GM19452 (cell line): ENCODE results near the gene ZNF778.

Experiments used
- ATAC-seq: cut with Tn5 transposase; IDR thresholded peaks from one replicate; pipeline ENCODE4 v1.9.1; 2021; ENCODE audit not compliant: unreplicated experiment

Gene ZNF778

DNA sequence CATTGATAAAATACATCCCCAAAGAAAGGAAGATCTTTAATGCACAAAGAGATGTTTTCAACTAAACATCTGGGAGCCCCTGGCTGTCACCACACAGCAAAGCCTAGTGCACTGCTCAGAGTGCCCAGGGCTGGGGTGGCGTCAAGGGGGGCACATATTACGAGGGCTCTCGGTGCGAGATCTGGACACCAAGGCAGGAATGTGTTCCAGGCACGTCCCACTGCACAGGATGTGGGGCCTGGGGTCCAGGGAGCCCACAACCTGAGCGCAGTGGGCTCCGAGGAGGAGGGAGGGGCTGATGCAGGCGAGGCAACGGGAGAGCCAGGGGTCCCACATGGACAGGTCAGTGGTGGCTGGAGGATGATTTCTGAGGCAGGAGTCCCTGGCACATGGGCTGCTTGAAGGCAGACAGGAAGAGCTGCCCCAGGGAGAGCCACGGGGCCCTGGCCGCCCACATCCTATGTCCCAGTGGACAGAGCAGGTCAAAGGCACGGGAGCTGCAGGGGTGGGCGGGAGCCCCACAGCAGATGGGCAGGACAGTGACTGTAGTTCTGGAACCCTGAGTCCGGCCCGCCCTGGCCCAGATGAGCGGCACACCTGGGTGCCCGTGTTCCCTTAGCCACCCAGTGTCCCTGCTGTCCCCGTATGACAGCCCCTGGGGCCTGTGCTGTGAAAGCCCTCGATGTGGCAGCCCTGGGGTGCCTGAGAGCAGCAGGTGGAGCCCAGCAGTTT is 56.4 kb downstream of the ZNF778 start:
- ATAC-seq: no peak

- no peak for ATAC-seq
Observed at GRCh38 chr16:89274561-89275283, 57.2 kb downstream of the ZNF778 start.

DNA sequence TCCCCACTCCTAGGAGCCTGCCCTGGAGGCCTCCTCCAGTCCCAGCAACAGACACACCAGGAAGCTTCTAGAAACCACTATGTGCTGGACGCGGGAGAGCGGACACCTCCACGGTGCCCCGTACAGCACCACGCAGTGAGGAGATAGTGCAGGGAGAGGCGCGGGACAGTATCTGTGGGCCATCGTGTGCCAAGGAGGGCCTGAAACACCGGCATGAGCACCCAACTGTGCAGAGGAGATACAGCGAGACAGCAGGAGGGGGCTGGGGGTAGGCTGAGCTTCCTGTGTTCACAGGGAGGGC is 57.7 kb downstream of the ZNF778 start:
- ATAC-seq: no peak

DNA sequence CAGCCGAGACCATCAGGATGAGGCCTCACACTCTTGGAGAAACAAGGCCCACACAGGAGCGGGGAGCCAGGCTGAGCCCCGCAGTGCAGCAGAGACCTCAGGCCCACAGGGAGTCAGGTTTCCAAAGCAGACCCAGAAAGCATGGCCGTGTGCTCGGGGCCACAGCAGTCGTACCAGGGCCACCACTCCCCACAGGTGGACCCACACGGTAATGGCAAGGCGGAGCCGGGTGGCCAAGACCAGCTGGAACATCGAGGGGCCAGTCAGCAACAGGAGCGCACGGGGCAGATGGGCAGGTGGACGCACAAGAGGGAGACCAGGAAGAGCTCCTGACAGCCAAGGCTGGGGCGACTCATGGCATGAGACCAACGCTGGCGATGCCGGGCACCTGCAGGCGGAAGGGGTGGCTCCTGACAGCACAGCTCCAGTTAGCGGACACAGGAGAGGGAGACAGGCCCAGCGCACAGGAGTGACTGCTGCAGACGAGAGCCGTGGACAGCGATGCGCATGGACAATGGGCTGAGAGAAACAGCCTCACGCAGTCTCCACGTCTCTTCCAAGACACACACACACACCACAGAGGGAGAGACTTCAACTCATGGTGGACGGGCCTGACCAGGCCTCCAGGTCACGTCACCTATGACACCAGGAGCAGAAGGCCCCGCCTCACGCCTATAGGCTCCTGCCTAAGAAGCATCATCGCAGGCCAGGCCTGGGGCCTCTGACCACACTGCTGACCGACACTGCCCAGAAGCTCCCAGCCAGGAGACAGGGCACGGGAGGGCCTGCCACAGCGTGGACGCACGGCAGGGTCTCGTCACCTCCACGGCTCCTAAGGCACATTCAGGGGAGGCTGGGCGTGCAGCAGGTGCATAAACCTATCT is 58.6 kb downstream of the ZNF778 start:
- no peak for ATAC-seq

DNA sequence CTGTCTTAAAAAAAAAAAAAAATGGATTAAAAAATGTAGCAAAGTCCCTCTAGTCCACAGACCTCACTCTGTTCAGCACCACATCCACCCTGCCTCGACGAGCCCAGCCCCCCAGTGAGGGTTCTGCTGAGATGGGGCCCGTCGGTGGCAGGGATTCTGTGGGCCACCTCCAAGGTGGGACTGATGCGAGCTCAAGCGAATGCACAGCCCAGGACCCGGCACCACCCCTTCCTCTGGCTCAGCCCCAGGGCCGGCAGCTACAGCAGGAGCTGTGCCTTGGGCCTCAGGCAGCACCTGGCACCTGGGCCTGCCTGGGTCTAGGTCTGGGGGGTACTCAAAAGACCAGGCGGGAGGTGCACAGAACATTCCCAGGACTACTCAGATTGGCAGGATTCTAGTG is 59.5 kb downstream of the ZNF778 start:
- ATAC-seq: no peak

- ATAC-seq: no peak
Observed at GRCh38 chr16:89277641-89278341, 60.3 kb downstream of the ZNF778 start.

- no peak for ATAC-seq
Observed at GRCh38 chr16:89278441-89279240, 61.1 kb downstream of the ZNF778 start.

GRCh38 chr16:89279666-89280481 is 62.4 kb downstream of the ZNF778 start:
- ATAC-seq: no peak

- ATAC-seq: no peak
Observed at GRCh38 chr16:89280546-89281188, 63.2 kb downstream of the ZNF778 start.

- ATAC-seq: no peak
Observed at GRCh38 chr16:89281189-89281577, 63.7 kb downstream of the ZNF778 start.

DNA sequence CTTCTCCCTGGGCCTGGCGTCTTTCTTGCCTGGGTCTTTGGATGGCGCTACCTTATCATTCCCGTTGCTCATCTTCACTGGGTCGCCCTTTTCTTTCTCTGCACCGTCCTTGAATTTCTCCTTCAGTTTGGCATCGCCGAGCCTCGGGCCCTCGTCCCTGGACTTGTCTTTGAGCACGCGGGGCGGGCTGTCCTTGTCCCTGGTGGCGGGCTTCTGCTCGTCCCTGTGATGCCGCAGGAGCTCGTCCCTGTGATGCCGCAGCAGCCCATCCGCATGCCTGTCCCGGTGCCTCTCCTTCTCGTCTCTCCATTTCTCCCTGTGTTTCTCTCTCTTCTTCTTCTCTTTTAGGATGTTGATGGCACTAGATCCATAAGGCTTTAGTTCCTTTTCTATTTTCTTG is 64.3 kb downstream of the ZNF778 start:
- no peak for ATAC-seq

DNA sequence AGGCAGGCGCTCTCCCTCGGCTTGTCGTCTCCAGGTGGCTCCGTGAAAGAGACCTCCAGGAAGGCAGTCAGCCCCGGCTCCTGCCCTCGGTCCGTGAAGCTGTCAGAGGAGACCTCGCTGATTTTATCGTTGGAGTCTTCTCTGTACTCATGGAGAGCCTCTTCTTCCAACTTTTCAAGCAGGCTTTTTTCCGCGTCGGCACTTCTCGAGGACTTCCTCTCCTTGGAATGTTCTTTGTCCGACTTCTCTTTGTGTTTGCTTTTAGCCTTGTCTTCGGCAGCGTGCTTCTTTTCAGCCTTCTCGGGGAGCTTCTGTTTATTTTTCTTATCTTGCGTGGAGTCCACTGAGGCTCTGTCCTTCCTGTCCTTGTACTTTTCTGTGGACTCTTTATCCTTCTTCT is 65.0 kb downstream of the ZNF778 start:
- ATAC-seq: no peak

DNA sequence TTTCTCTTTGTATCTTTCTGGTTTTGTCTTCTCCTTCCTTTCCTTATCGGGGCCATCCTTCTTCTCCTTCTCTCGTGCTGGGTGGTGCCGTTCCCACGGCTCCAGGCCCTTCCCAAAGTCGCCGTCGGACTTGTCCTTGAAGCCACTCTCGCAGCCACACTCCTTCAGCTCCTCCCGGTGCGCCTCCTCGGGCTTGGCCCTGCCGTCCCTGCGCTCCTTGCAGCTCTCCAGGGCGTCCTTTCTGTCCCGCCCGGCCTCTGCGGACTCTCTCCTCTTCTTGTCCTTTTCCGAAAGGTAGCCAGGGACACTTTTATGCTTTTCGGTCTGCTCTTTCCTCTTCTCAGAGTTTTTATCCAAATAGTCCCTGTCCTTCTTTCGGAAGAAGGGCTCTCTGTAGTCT is 65.9 kb downstream of the ZNF778 start:
- no peak for ATAC-seq

- no peak for ATAC-seq
Observed at GRCh38 chr16:89285381-89285780, 67.9 kb downstream of the ZNF778 start.

DNA sequence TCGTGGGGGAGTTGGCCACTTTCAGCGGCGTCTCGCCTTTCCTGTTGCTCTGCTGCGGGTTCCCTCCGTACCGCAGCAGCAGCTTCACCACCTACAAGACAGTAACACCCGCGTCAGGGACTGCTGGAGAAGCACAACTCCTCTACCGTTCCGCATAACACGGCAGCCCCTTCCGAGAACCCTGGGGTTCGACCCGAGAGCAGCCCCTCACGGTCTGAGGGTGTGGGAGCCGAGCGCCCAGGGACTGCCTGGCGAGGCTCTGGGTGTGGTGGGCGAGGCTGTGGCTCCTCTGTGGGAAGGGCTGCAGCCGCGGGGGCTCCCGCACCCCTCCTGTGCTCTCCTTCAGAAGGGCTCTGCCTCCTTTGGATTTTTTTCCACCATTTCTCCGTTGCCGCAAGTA is 68.6 kb downstream of the ZNF778 start:
- no peak for ATAC-seq
